GM10266 (cell line): ENCODE results near the gene STK10.

Source experiments
- DNase-seq: peaks from one replicate; pipeline ENCODE4 v3.0.0; 2012; ENCODE audit errors: extremely low spot score
- TF ChIP-seq, protein P1 (sequence below): IDR thresholded peaks from 2 replicates; pipeline ENCODE4 v1.5.1; 2012; ENCODE audit warnings: mild to moderate bottlenecking, low read depth; ENCODE audit not compliant: control insufficient read depth, insufficient read depth; ENCODE audit errors: missing control alignments

STK10 gene

DNA sequence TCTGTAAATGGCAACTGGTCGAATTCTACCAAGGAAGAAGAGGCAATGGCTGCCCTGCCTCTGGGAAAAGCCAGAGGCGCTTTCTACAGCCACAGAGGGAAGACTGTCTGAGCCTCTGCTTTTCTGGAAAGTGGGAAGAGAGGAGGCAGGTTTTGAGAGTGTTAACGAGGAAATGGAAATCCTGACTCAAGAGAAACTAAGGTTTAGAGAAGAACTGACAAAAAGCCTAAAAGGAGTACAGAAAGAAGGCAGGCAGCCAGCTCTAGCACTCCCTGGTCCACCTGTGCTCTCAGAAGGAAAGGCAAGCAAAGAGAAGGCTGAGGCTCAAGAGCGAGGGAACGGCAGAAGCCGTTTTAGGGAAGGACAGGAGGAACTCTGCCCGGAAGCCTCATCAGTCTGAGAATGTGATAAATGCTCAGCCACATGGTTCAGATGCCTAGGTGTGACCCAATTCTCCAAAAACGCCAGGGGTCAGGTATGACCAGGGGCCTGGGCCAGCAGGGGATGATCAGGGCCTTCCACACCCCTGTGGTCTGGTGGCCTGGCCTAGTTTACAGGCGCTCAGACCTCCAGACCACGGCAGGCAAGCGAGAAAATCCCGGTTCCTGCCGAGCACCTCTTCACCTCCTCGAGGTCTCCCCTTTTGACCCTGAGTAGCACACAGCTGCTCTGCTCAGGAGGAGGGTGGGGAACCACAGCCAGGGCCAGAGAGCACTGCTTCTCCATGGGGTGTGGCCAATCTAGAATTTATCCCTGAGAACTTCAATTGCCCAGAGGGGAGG lies 101.6 kb downstream of the STK10 start:
- TF ChIP-seq, protein P1, sequence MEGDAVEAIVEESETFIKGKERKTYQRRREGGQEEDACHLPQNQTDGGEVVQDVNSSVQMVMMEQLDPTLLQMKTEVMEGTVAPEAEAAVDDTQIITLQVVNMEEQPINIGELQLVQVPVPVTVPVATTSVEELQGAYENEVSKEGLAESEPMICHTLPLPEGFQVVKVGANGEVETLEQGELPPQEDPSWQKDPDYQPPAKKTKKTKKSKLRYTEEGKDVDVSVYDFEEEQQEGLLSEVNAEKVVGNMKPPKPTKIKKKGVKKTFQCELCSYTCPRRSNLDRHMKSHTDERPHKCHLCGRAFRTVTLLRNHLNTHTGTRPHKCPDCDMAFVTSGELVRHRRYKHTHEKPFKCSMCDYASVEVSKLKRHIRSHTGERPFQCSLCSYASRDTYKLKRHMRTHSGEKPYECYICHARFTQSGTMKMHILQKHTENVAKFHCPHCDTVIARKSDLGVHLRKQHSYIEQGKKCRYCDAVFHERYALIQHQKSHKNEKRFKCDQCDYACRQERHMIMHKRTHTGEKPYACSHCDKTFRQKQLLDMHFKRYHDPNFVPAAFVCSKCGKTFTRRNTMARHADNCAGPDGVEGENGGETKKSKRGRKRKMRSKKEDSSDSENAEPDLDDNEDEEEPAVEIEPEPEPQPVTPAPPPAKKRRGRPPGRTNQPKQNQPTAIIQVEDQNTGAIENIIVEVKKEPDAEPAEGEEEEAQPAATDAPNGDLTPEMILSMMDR = no peak
- DNase-seq = no peak

DNA sequence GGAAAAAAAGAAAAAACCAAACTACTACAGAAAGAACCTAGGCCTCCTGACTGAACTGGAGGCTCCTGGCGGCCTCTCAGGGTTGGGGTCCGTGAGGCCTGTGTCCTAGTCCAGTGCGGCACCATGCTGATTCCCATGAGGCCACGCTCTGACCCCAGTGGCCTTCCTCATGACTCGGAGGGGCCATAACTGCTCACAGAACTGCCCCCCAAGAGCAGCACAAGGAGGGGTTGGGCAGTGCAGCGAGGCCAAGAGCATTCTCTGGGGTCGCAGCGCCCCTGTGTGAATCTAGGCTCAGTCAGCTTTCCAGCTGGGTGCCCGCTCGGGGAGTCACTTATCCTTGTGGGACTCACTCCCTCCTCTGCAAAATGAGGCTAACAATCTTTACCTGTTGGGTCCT lies 102.3 kb downstream of the STK10 start:
- DNase-seq = no peak
- TF ChIP-seq, protein P1 = no peak

DNA sequence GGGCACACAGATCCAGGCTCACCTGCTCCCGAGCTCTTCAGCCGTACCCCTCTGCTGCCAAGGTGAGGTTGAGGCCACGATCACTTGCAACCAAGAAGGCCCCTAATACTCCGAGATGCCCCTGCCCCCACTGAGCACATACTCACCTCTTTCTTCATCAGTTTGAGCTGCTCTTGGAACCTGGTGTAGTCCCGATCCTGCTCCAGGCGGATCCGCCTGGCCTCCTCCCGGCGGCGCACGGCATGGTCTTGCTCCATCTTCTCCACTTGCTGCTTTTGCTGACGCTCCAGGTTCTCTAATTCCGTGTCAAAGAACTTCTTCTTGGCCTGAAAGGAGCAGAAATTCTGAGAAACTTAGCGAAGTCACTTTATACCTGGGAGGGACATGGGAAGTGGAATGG lies 105.8 kb downstream of the STK10 start:
- DNase-seq = no peak

DNA sequence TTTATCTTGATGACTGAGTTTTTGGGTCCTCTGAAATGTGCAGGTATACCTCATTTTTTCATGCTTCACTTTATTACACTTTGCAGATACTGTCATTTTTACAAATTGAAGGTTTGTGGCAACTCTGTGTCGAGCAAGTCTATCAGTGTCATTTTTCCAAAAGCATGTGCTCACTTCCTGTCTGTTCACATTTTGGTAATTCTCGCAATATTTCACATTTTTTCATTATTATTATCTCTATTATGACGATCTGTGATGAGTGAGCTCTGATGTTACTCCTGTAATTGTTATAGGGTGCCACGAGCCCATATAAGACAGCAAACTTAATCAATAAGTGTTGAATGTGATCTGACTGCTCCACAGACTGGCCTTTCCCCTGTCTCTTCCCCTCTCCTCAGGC lies 108.1 kb downstream of the STK10 start:
- TF ChIP-seq, protein P1 = no peak
- DNase-seq = no peak

More for the DNA sequence above, 105.8 kb downstream of the STK10 start:
- TF ChIP-seq, protein P1 = no peak

DNA sequence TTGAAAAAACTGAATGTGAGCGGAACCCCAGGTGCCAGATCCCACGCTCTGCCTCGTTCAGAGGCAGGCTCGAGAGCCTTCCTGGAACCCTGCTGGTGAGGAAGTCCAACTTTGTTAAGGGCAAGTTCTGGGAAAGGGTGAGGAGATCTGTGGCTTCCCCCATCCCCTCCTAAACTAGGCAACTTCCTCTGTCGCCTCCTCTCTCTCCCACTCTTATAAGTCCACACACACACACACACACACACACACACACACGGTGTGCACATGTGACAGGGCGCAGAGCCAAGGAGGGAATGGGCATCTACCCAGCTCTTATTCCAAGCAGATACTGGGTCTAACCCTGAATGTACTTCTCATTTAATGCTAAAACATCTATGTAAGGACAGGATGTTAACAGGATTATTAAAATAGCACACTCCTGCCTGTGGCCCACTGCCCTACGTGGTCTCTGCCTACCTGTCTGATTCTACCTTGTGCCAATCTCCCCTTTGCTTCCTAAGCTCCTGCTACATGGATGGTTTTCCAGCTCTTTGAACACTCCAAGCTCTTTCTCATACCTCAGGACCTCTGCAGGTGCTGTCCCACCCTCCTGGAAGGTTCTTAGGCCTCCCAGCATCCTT lies 109.2 kb downstream of the STK10 start:
- TF ChIP-seq, protein P1 = no peak

DNA sequence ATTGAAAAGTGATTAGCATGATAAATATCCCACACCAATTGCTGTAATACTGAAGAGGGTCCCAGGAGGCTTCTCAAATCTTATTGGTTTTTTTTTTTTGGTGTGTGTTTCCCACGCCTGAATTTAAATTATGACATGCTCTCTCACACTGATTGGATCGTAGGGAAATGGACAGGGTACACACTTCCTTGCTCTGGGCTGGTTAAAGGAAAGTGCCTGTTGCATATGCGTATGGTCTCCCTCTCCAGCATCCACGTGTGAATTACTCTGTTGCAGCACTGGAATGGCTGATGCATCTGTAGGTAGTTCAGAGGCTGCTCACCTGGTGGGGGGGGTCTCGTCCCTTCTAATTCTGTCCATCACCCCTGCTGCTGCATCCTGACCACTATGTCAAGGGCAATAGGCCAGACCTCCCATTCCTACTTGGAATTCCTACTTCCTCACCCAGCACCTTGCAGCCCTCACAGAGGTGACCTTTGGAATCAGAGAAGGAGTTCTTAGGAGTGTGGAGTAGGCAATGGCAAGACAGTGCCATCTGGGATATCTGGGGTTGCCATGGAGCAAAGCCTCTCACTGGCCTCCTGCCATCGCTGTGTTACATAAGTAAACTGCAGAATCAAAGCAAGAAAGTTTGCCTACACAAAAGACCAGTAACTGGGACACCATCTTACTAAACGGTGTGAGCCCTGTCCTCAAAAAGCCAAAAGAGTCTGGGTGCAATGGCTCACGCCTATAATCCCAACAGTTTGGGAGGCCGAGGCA lies 110.2 kb downstream of the STK10 start:
- no peak for DNase-seq
- TF ChIP-seq, protein P1 = no peak

More for the DNA sequence above, 109.2 kb downstream of the STK10 start:
- DNase-seq = no peak
